ENCODE data around the gene USP14. TPM values are rescaled to one million over a fixed set of nuclear protein-coding genes. Genes with fewer than 3 reads are reported as not detected.

Gene USP14
- total and polyA plus RNA-seq, 2 of the 8 experiments (the other 6 are each of a cell fraction or from before 2014, with no cell fraction given): 14.8 to 91.1 TPM

GRCh38 chr18:192801-193200 is 34.4 kb downstream of the USP14 start:
- no peak overlapping the region for H2BK15ac ChIP-seq (ENCODE audit: low read length)
- no peaks in the 10 kb centered on the region for H3K27me3 ChIP-seq (replicated peaks in 1 of 4; ENCODE audit: control insufficient read depth in 3 of 4, extremely low read depth in 1 of 4, insufficient read depth in 3 of 4, low read length in 3 of 4)
- no peak overlapping the region for H2AK5ac ChIP-seq (ENCODE audit: low read depth, low read length)
- no peak overlapping the region for H3K18ac ChIP-seq (ENCODE audit: extremely low read depth, low read length)
- WGBS, 2 experiments (ENCODE audit: extremely low coverage in 1 of 2, insufficient coverage in 1 of 2, insufficient read length in 1 of 2, insufficient replicate concordance in 2 of 2, low coverage in 1 of 2, low lambda C conversion rate in 2 of 2, missing lambda C conversion rate in 1 of 2): 93% methylated on average over 7 of the region's 7 CpGs; no CpG with 5 or more reads in 1 of the 2 experiments
- no peaks in the 10 kb centered on the region for H3K23me2 ChIP-seq (ENCODE audit: low read depth, low read length)
- FAIRE-seq: no peak
- no peak overlapping the region for H4K5ac ChIP-seq (ENCODE audit: insufficient read length, low read depth, low read length)
- no peak overlapping the region for H3K4ac ChIP-seq (replicated peaks; ENCODE audit: insufficient read length, low read depth, low read length)
- no peaks in the 10 kb centered on the region for H3K4me1 ChIP-seq (replicated peaks in 1 of 4; ENCODE audit: control insufficient read depth in 3 of 4, insufficient read depth in 4 of 4, low read length in 3 of 4)
- H2BK120ac ChIP-seq (replicated peaks; ENCODE audit: low read depth, low read length): no peak overlapping the region
- no peak overlapping the region for H4K91ac ChIP-seq (replicated peaks; ENCODE audit: insufficient read length, low read length)
- no peak overlapping the region for H3K9ac ChIP-seq (replicated peaks in 1 of 4; ENCODE audit: extremely low read depth in 1 of 4, low read depth in 3 of 4, low read length in 3 of 4)
- H3K23ac ChIP-seq (ENCODE audit: insufficient read length): no peak overlapping the region
- H3K79me1 ChIP-seq (ENCODE audit: low read depth, low read length): peaks cover 3% of the 10 kb centered on the region; the same call in 1 of the 2 replicates
- no peak overlapping the region for H3K14ac ChIP-seq (ENCODE audit: insufficient read length)
- H2BK12ac ChIP-seq (ENCODE audit: low read depth, low read length): no peak overlapping the region
- no peak overlapping the region for H2BK5ac ChIP-seq (ENCODE audit: low read depth, low read length)
- H4K8ac ChIP-seq (ENCODE audit: extremely low read depth, insufficient read depth, low read length): no peak overlapping the region
- H2BK20ac ChIP-seq (ENCODE audit: low read length): no peak overlapping the region
- peaks cover 0 to 14% (median 6%) of the 10 kb centered on the region in 4 experiments; a peak in 5 of 8 replicates for H3K36me3 ChIP-seq (ENCODE audit: control insufficient read depth in 2 of 4, insufficient read depth in 4 of 4, low read length in 3 of 4)
- no peaks in the 10 kb centered on the region for H3K9me3 ChIP-seq (ENCODE audit: insufficient read depth in 2 of 2, low read depth in 1 of 2, low read length in 1 of 2)
- H4K20me1 ChIP-seq (replicated peaks in 1 of 2; ENCODE audit: control insufficient read depth in 1 of 2, insufficient read depth in 2 of 2, low read length in 2 of 2): peaks cover 2 to 3% of the 10 kb centered on the region in 2 experiments
- H3K4me3 ChIP-seq (ENCODE audit: extremely low read depth in 1 of 4, insufficient read depth in 2 of 4, low read depth in 3 of 4, low read length in 4 of 4): no peak overlapping the region
- H2AFZ ChIP-seq (ENCODE audit: low read length): no peak overlapping the region
- peaks cover 0 to 35% of the 10 kb centered on the region in 2 experiments; a peak in 2 of 4 replicates for H3K79me2 ChIP-seq (ENCODE audit: control insufficient read depth in 1 of 2, insufficient read depth in 2 of 2, low read length in 2 of 2)
- ChIA-PET POLR2A (ENCODE audit: partially characterized antibody) (no interaction called here), CTCF (ENCODE audit: partially characterized antibody) (no interaction called here)
- DNase-seq (ENCODE audit: low read depth in 1 of 2, low spot score in 2 of 2): no peak
- H3K27ac ChIP-seq (ENCODE audit: low read depth, low read length): no peak overlapping the region
- no peak overlapping the region for H3K4me2 ChIP-seq (ENCODE audit: insufficient read depth in 1 of 2, low read depth in 2 of 2, low read length in 2 of 2)
- TF ChIP-seq CHD2 (IDR thresholded peaks at IDR 0.05; ENCODE audit: low read length) (no peak), SIRT6 (IDR thresholded peaks at IDR 0.05; ENCODE audit: low read length) (no peak), BACH1 (IDR thresholded peaks at IDR 0.05; ENCODE audit: low read length) (no peak), KDM4A (IDR thresholded peaks at IDR 0.05; ENCODE audit: low read depth, low read length, severe bottlenecking) (no peak), NANOG (IDR thresholded peaks at IDR 0.05; ENCODE audit: insufficient read depth, low read depth, low read length, poor library complexity, severe bottlenecking) (no peak), TAF7 (optimal IDR thresholded peaks at IDR 0.05; ENCODE audit: borderline replicate concordance, low read depth, low read length) (no peak), JUND (IDR thresholded peaks at IDR 0.05; ENCODE audit: low read length) (no peak), ASH2L (IDR thresholded peaks at IDR 0.05; ENCODE audit: low read length) (no peak), HDAC6 (IDR thresholded peaks at IDR 0.05; ENCODE audit: low read depth, low read length) (no peak), RBBP5 (IDR thresholded peaks at IDR 0.05; ENCODE audit: borderline replicate concordance, low read depth, low read length) (no peak), ZNF274 (IDR thresholded peaks at IDR 0.05; ENCODE audit: borderline replicate concordance, extremely low read depth, low read length) (no peak), SIX5 (IDR thresholded peaks at IDR 0.05; ENCODE audit: low read depth, low read length) (no peak), CEBPB (IDR thresholded peaks at IDR 0.05; ENCODE audit: low read depth, low read length) (no peak), TBP (IDR thresholded peaks at IDR 0.05; ENCODE audit: low read depth, low read length) (no peak), FOSL1 (IDR thresholded peaks at IDR 0.05; ENCODE audit: insufficient read depth, low read depth, low read length) (no peak)
- H3K56ac ChIP-seq (replicated peaks; ENCODE audit: insufficient read length, low read depth, low read length): no peak overlapping the region
